ENCODE results near the gene TMEM81. TPM values are rescaled to one million over a fixed set of nuclear protein-coding genes. Genes with fewer than 3 reads are reported as not detected.

Gene TMEM81
- total and polyA plus RNA-seq, 2 of the 8 experiments (the other 6 are each of a cell fraction or from before 2014, with no cell fraction given) = 2.1 to 5.9 TPM

DNA sequence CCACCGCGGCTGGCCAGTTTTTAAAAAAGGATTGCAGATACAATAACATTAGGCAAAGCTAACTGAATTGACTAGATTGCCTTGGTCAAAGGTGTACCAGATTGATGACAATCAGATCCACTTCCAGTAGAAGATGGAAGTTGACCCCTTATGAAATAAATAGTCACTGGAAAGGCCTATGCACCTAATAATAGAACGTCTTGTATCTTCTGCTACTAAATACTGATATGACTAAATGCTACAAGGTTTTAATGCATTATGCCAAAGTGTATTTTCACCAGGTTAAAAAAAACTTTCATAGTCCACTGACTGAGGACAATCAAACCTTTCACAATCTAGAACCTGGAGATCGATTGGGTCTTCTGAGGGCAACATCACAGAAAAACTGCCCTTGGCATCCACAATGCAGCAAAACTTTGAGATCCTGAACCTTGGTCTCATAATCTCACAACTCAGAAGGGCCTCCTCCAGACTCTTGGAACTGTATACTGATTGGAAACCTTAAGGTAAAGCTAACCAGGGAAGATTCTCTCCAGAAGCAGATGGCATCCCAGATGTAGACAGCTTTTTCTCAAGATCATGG lies 45.3 kb upstream of the TMEM81 start:
- Histone ChIP-seq H3K79me1 (ENCODE audit: low read depth, low read length) (no peaks in the 10 kb centered on the region), H3K4me2 (ENCODE audit: insufficient read depth in 1 of 2, low read depth in 2 of 2, low read length in 2 of 2) (no peak overlapping the region), H4K20me1 (replicated peaks in 1 of 2; ENCODE audit: control insufficient read depth in 1 of 2, insufficient read depth in 2 of 2, low read length in 2 of 2) (no peaks in the 10 kb centered on the region), H2AK5ac (ENCODE audit: low read depth, low read length) (no peak overlapping the region), H3K27ac (ENCODE audit: low read depth, low read length) (no peak overlapping the region), H3K36me3 (ENCODE audit: control insufficient read depth in 2 of 4, insufficient read depth in 4 of 4, low read length in 3 of 4) (no peaks in the 10 kb centered on the region), H4K8ac (ENCODE audit: extremely low read depth, insufficient read depth, low read length) (no peak overlapping the region), H3K9me3 (ENCODE audit: insufficient read depth in 2 of 2, low read depth in 1 of 2, low read length in 1 of 2) (no peaks in the 10 kb centered on the region), H2BK12ac (ENCODE audit: low read depth, low read length) (no peak overlapping the region), H3K27me3 (replicated peaks in 1 of 4; ENCODE audit: control insufficient read depth in 3 of 4, extremely low read depth in 1 of 4, insufficient read depth in 3 of 4, low read length in 3 of 4) (peaks cover 0 to 2% (median 0%) of the 10 kb centered on the region in 4 experiments; a peak in 1 of 7 replicates), H3K79me2 (ENCODE audit: control insufficient read depth in 1 of 2, insufficient read depth in 2 of 2, low read length in 2 of 2) (no peaks in the 10 kb centered on the region), H2BK20ac (ENCODE audit: low read length) (no peak overlapping the region), H2AFZ (ENCODE audit: low read length) (no peak overlapping the region), H3K18ac (ENCODE audit: extremely low read depth, low read length) (no peak overlapping the region), H2BK15ac (ENCODE audit: low read length) (no peak overlapping the region), H4K91ac (replicated peaks; ENCODE audit: insufficient read length, low read length) (no peak overlapping the region), H3K4me1 (replicated peaks in 1 of 4; ENCODE audit: control insufficient read depth in 3 of 4, insufficient read depth in 4 of 4, low read length in 3 of 4) (no peaks in the 10 kb centered on the region), H3K14ac (ENCODE audit: insufficient read length) (no peak overlapping the region), H3K4ac (replicated peaks; ENCODE audit: insufficient read length, low read depth, low read length) (no peak overlapping the region), H3K23me2 (ENCODE audit: low read depth, low read length) (no peaks in the 10 kb centered on the region), H2BK120ac (replicated peaks; ENCODE audit: low read depth, low read length) (no peak overlapping the region), H2BK5ac (ENCODE audit: low read depth, low read length) (no peak overlapping the region), H3K56ac (replicated peaks; ENCODE audit: insufficient read length, low read depth, low read length) (no peak overlapping the region), H4K5ac (ENCODE audit: insufficient read length, low read depth, low read length) (no peak overlapping the region), H3K9ac (replicated peaks in 1 of 4; ENCODE audit: extremely low read depth in 1 of 4, low read depth in 3 of 4, low read length in 3 of 4) (no peak overlapping the region), H3K4me3 (ENCODE audit: extremely low read depth in 1 of 4, insufficient read depth in 2 of 4, low read depth in 3 of 4, low read length in 4 of 4) (no peak overlapping the region), H3K23ac (ENCODE audit: insufficient read length) (no peak overlapping the region)
- WGBS, 2 experiments (ENCODE audit: extremely low coverage in 1 of 2, insufficient coverage in 1 of 2, insufficient read length in 1 of 2, insufficient replicate concordance in 2 of 2, low coverage in 1 of 2, low lambda C conversion rate in 2 of 2, missing lambda C conversion rate in 1 of 2) = 83% methylated on average over 4 of the region's 4 CpGs; no CpG with 5 or more reads in 1 of the 2 experiments
- ChIA-PET POLR2A (ENCODE audit: partially characterized antibody) (no interaction called here), CTCF (ENCODE audit: partially characterized antibody) (interaction anchor here (1.7 kb wide), 1 partner anchor 12 kb away, joined by 8 read pairs; no protein-coding TSS in a partner anchor)
- FAIRE-seq = no peak
- no peak for DNase-seq (ENCODE audit: low read depth in 1 of 2, low spot score in 2 of 2)
- no peak for TF ChIP-seq TEAD4 (IDR thresholded peaks at IDR 0.05; ENCODE audit: low read depth, low read length)
- TF ChIP-seq POU5F1 (IDR thresholded peaks at IDR 0.05; ENCODE audit: low read depth, low read length) = no peak
- no peak for TF ChIP-seq GTF2F1 (IDR thresholded peaks at IDR 0.05; ENCODE audit: borderline replicate concordance, low read depth, low read length)
